Measurements from ENCODE around the gene TBL1X.

TBL1X gene

DNA sequence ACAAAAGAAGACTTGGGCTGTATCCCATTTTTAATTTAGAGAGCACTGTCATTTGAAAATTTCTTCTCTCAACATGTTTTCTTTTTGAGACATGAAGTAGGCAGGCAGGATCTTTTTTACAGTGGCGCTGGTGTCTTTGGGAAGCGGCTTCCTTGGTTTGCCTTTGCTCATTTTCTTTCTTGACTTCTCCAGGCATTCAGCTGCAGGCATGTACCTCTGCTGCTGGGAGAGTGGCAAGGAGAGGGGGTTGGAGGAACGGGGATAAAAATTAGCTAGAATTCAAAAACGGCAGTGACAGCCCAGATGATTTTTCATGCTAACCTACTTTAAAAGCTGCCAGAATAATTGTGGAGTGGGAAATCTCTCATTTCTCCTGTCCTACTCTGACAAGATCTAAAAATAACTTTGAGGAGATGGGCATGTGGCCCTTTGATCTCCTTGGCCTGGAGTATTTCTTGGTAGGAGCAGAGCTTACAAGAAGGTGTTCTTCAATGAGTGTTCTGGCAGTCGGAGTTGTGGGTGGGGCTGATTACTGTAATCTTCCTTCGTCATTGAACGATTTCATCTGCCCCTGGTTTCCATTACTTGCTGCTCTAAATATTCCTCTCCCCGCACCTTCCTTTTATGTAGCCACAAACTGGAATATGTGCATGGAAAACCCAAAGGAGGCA is 54.8 kb downstream of the TBL1X start:
- TF ChIP-seq, protein P1, sequence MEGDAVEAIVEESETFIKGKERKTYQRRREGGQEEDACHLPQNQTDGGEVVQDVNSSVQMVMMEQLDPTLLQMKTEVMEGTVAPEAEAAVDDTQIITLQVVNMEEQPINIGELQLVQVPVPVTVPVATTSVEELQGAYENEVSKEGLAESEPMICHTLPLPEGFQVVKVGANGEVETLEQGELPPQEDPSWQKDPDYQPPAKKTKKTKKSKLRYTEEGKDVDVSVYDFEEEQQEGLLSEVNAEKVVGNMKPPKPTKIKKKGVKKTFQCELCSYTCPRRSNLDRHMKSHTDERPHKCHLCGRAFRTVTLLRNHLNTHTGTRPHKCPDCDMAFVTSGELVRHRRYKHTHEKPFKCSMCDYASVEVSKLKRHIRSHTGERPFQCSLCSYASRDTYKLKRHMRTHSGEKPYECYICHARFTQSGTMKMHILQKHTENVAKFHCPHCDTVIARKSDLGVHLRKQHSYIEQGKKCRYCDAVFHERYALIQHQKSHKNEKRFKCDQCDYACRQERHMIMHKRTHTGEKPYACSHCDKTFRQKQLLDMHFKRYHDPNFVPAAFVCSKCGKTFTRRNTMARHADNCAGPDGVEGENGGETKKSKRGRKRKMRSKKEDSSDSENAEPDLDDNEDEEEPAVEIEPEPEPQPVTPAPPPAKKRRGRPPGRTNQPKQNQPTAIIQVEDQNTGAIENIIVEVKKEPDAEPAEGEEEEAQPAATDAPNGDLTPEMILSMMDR (IDR thresholded peaks at IDR 0.05), result no peak

GRCh38 chrX:9520217-9520590 is 55.3 kb downstream of the TBL1X start:
- TF ChIP-seq, protein P1 (IDR thresholded peaks at IDR 0.05), result no peak

- TF ChIP-seq, protein P1 (IDR thresholded peaks at IDR 0.05), result no peak
Observed at GRCh38 chrX:9522378-9523155, 57.7 kb downstream of the TBL1X start.

GRCh38 chrX:9525511-9526248 is 60.8 kb downstream of the TBL1X start:
- TF ChIP-seq, protein P1 (IDR thresholded peaks at IDR 0.05), result no peak

DNA sequence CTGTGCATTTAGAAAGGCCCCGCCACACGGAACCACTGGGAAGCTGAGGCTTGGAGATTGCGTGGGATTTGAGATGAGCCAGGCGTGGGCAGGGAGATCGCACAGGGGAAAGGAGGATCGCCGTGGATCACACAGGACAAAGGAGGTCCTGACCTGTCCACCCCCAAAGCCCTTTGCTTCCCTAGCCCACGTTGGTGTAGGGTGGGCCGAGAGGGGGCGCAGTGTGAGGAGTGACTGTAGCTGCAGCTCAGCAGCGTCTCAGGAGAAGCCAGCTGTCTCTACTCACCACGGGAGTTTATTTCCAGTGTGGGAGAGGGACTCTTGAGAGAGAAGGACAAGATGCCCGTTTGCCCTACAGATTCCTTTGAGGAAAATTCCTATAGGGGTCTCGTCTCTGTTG is 62.1 kb downstream of the TBL1X start:
- TF ChIP-seq, protein P1 (IDR thresholded peaks at IDR 0.05), result no peak

DNA sequence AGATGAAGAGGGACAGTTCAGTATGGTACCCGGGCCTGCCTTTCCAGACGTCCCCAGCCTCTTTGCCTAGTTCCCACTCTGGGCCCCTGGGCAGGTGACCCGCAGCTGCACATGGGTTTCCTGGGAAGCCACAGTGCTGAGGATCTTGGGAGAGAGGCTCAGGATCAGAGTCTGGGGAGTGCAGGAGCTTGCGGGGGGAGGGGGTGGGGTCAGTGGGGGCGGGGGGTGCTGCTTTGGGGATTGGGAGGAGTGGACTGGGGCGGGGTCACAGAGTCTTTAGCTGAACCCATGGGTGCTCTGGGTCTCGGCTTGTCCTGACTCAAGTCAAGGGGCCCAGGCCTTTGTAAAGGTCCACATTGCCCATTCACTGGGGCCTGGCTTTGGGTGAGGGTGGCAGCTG is 63.6 kb downstream of the TBL1X start:
- TF ChIP-seq, protein P1 (IDR thresholded peaks at IDR 0.05), result no peak

DNA sequence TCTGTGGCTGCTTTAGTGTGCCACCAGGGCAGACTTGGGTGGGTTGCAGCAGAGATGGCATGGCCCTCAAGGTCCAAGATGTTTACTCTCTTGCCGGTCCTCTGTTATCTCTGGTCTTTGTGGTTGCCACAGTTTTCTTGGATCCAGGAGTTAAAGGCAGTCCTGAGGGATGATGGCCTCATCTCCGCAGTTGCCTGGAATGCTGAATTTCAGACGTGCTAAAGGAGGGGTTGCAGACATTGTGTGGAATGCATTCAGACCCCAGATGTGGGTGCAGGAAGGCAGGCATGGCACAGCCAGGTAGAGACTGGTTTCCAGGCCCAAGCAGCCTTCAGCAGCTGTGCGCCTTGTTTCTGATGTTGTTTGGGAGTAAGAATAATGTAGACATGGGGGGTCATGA is 64.4 kb downstream of the TBL1X start:
- TF ChIP-seq, protein P1 (IDR thresholded peaks at IDR 0.05), result no peak

Measured in LNCAP (cell line).